Heart left ventricle (tissue), 16 donors: ENCODE results near the gene TSR1. TPM values are rescaled to one million over a fixed set of nuclear protein-coding genes. Genes with fewer than 3 reads are reported as not detected.
"Not testable (repeated sequence)": the region's sequence is repeated elsewhere in the genome, so short reads cannot be mapped to it uniquely, and the experiment has no call there.

Source experiments
- ATAC-seq, 4 donors: fragments of 200-7000 bp; cut with Tn5 transposase; one replicate each; pipeline ENCODE4 v1.9.1; 2020 to 2022; ENCODE audit warnings: moderate library complexity in 4 of 4, mild to moderate bottlenecking in 3 of 4, moderate number of reproducible peaks in 1 of 4
- DNase-seq, 5 donors: peaks; one replicate each; pipeline ENCODE4 v3.0.0-alpha.2; 2020
- H3K27ac ChIP-seq, 12 donors: fragments of 200-600 bp; sonication (generic) in 4 of 12; one replicate each; pipeline versions ENCODE4 v1.5.0 to v1.8.0; 2016 to 2022; ENCODE audit warnings: mild to moderate bottlenecking in 2 of 12
- H3K27me3 ChIP-seq, 9 donors: fragments of 200-600 bp; sonication (generic) in 2 of 9; one replicate each; pipeline versions ENCODE4 v1.5.1 to v1.8.0; 2016 to 2022; ENCODE audit warnings: mild to moderate bottlenecking in 3 of 9
- H3K36me3 ChIP-seq, 9 donors: fragments of 200-600 bp; sonication (generic) in 2 of 9; one replicate each; pipeline versions ENCODE4 v1.5.0 to v1.8.0; 2018 to 2022; ENCODE audit warnings: mild to moderate bottlenecking in 2 of 9
- H3K4me1 ChIP-seq, 12 donors: fragments of 200-600 bp; sonication (generic) in 4 of 12; one replicate each; pipeline versions ENCODE4 v1.5.0 to v1.8.0; 2016 to 2022; ENCODE audit warnings: mild to moderate bottlenecking in 3 of 12
- H3K4me3 ChIP-seq, 12 donors: fragments of 200-600 bp; sonication (generic) in 4 of 12; one replicate each; pipeline versions ENCODE4 v1.5.0 to v1.8.0; 2017 to 2022; ENCODE audit warnings: mild to moderate bottlenecking in 9 of 12, moderate library complexity in 4 of 12
- H3K9me3 ChIP-seq, 12 donors: fragments of 200-600 bp; sonication (generic) in 4 of 12; one replicate each; pipeline versions ENCODE4 v1.5.0 to v1.8.0; 2016 to 2022; ENCODE audit warnings: mild to moderate bottlenecking in 1 of 12
- CTCF ChIP-seq, 12 donors: fragments of 200-600 bp; sonication (generic) in 4 of 12; IDR thresholded peaks; one replicate each; pipeline versions ENCODE4 v1.5.0 to v1.8.0; 2018 to 2022; ENCODE audit warnings: antibody characterized with exemption in 12 of 12, mild to moderate bottlenecking in 5 of 12
- POLR2A ChIP-seq, 2 donors: fragments of 450-650 bp; IDR thresholded peaks; one replicate each; pipeline ENCODE4 v1.6.1; 2017; ENCODE audit warnings: antibody characterized with exemption in 2 of 2, mild to moderate bottlenecking in 2 of 2, moderate library complexity in 2 of 2
- WGBS, 4 donors: extraction: QIAGEN DNeasy Blood & Tissue Kit in 2 of 4; methylation state at CpG; one replicate each; pipeline versions ENCODE4 v1.1.5 to v1.1.7; 2013 to 2018; 5-methylcytosine and 5-hydroxymethylcytosine counted together
- intact Hi-C, 10 donors: fragments of 100-400 bp; cut with DNase I; formaldehyde crosslinking; loops; one replicate each; pipeline versions ENCODE4 v1.11.1 to v1.14.2; 2022
- polyA plus RNA-seq, 2 donors: library from polyadenylated mRNA; stranded (reverse); fragments of 200-250 nt; gene quantifications; one replicate each; pipeline ENCODE4 v1.2.3, GENCODE V29; 2013
- total RNA-seq, 9 donors: library from RNA; depleted of rRNA in 2 of 9; stranded (reverse); fragments of >200 nt in 2 of 9; fragmentation: NEBNext Ultra II Directional in 3 of 9; extraction: Animal tissue kit (Norgen Biotek cat#: 25700) in 3 of 9; gene quantifications; one replicate each; pipeline versions ENCODE4 v1.1.0 to v1.2.4, GENCODE V29; 2016 to 2023
- donor health status: ischemic (EF 13 %, LVEDD 7.1; RV severe dilation, severe dysfunction).
- donor health status: healthy with polysubstance abuse.
- donor health status: DM: no; HTN: yes; CAD: no.
- donor health status: DM: no; HTN: no; CAD: no.
- donor health status: ischemic (EF 25% LVEDD 6.9; RV normal size, moderate dysfunction).
- donor health status: ischemic (EF 25% LVEDD 5.7; RV mildly dilated, moderate dysfunction).
- donor health status: healthy.
- donor health status: DM: yes; HTN: yes; CAD: no.
- donor health status: ischemic (EF 35%, LVEDD 5.7; RV mildly dilated, moderate dysfunction).
- donor health status: nonischemic (EF 11% LVEDD 7.7; RV severe dilation, severe dysfunction).
- donor health status: DM: yes; HTN: yes; CAD: no.
- donor health status: PGD.
- donor health status: ischemic (EF 29% LVEDD 5.4; RV normal size, mild dysfunction).
- donor health status: nonischemic (EF 23%, LVEDD 6.1; RV moderate dilation, normal function).

Gene TSR1
- total and polyA plus RNA-seq, 11 donors = 12.0 to 35.8 (median 22.3) TPM

GRCh38 chr17:2317796-2318195 is 18.5 kb downstream of the TSR1 start:
- WGBS, 4 donors = 92 to 96% (median 94%) methylated on average over 3 of the region's 3 CpGs
- DNase-seq (no peak), ATAC-seq (no peak)
- H3K36me3 ChIP-seq = peaks cover 0 to 42% (median 24%) of the 10 kb centered on the region in 9 donors
- H3K9me3 ChIP-seq = no peaks in the 10 kb centered on the region
- no peak overlapping the region for H3K27ac ChIP-seq
- intact Hi-C loops = no loop called here
- TF ChIP-seq CTCF (IDR thresholded peaks at IDR 0.05) (no peak), POLR2A (IDR thresholded peaks at IDR 0.05) (no peak)
- no peaks in the 10 kb centered on the region for H3K27me3 ChIP-seq
- no peaks in the 10 kb centered on the region for H3K4me1 ChIP-seq
- no peak overlapping the region for H3K4me3 ChIP-seq

- H3K4me1 ChIP-seq, H3K27ac ChIP-seq, DNase-seq, H3K27me3 ChIP-seq, ATAC-seq, intact Hi-C loops, H3K9me3 ChIP-seq, H3K4me3 ChIP-seq: not testable (repeated sequence)
- peaks cover 0 to 32% (median 15%) of the 10 kb centered on the region in 9 donors for H3K36me3 ChIP-seq
- 86 to 93% (median 89%) methylated on average over 7 of the region's 7 CpGs for WGBS, 4 donors
These were observed 19.4 kb downstream of the TSR1 start for GRCh38 chr17:2316916-2317205.

GRCh38 chr17:2312736-2313135 is 23.5 kb downstream of the TSR1 start:
- no peak overlapping the region for H3K27ac ChIP-seq
- H3K9me3 ChIP-seq = no peaks in the 10 kb centered on the region
- TF ChIP-seq POLR2A (IDR thresholded peaks at IDR 0.05) = no peak
- no peak for TF ChIP-seq CTCF (IDR thresholded peaks at IDR 0.05)
- H3K27me3 ChIP-seq = no peaks in the 10 kb centered on the region
- intact Hi-C loops = no loop called here
- H3K36me3 ChIP-seq = peaks cover 0 to 4% (median 0%) of the 10 kb centered on the region in 9 donors
- WGBS, 4 donors = 74 to 87% (median 81%) methylated on average over 5 of the region's 5 CpGs
- no peak overlapping the region for H3K4me3 ChIP-seq
- ATAC-seq = no peak
- no peak for DNase-seq
- H3K4me1 ChIP-seq = peaks cover 0 to 5% (median 0%) of the 10 kb centered on the region in 12 donors

GRCh38 chr17:2309338-2310154 is 26.7 kb downstream of the TSR1 start:
- intact Hi-C loops = no loop called here
- DNase-seq (no peak), ATAC-seq (no peak)
- Histone ChIP-seq H3K27me3 (no peaks in the 10 kb centered on the region), H3K27ac (peak overlapping the region in 1 of 12 donors; percentile 19), H3K4me1 (peaks cover 0 to 10% (median 0%) of the 10 kb centered on the region in 12 donors), H3K36me3 (peaks cover 0 to 3% (median 0%) of the 10 kb centered on the region in 9 donors), H3K9me3 (no peaks in the 10 kb centered on the region), H3K4me3 (no peak overlapping the region)
- WGBS, 4 donors = 63 to 70% (median 68%) methylated on average over 6 of the region's 6 CpGs
- TF ChIP-seq CTCF (IDR thresholded peaks at IDR 0.05) (no peak), POLR2A (IDR thresholded peaks at IDR 0.05) (no peak)

- no peak for TF ChIP-seq POLR2A (IDR thresholded peaks at IDR 0.05)
- TF ChIP-seq CTCF (IDR thresholded peaks at IDR 0.05) = no peak
- H3K4me3 ChIP-seq = no peak overlapping the region
- ATAC-seq (no peak), DNase-seq (no peak)
- no peaks in the 10 kb centered on the region for H3K27me3 ChIP-seq
- intact Hi-C loops = no loop called here
- no peaks in the 10 kb centered on the region for H3K9me3 ChIP-seq
- H3K27ac ChIP-seq = no peak overlapping the region
- WGBS, 4 donors = 93 to 96% (median 94%) methylated on average over 4 of the region's 4 CpGs
- H3K36me3 ChIP-seq = peaks cover 0 to 8% (median 4%) of the 10 kb centered on the region in 9 donors
- H3K4me1 ChIP-seq = peaks cover 0 to 31% (median 17%) of the 10 kb centered on the region in 12 donors
These were observed 31.3 kb downstream of the TSR1 start for GRCh38 chr17:2304931-2305330.
